Measurements from ENCODE around the gene SENP2.

GRCh38 chr3:185561374-185561943, 24.6 kb upstream of the SENP2 start:
- TF ChIP-seq REST (IDR thresholded peaks at IDR 0.05; ENCODE audit: low read depth) = no peak
- no peak for TF ChIP-seq SRF (IDR thresholded peaks at IDR 0.05; ENCODE audit: low read depth)
- no peak for TF ChIP-seq CTCF (IDR thresholded peaks at IDR 0.05 in 2 of 3, conservative IDR thresholded peaks at IDR 0.05 in 1 of 3; ENCODE audit: borderline replicate concordance in 1 of 3, insufficient read depth in 1 of 3, low read depth in 2 of 3, low read length in 2 of 3)
- no peak for TF ChIP-seq ZNF274 (IDR thresholded peaks at IDR 0.05; ENCODE audit: low read depth, low read length)
- no peak for TF ChIP-seq POLR2A (IDR thresholded peaks at IDR 0.05; ENCODE audit: borderline replicate concordance, extremely low read depth, insufficient read depth, insufficient read length)
- no peak for TF ChIP-seq JUND (IDR thresholded peaks at IDR 0.05)
